HG03175 (cell line): Measurements from ENCODE around the gene DENND1C.

Experiments used
- ATAC-seq: cut with Tn5 transposase; IDR thresholded peaks from one replicate; pipeline ENCODE4 v1.9.1; 2021; ENCODE audit warnings: mild to moderate bottlenecking, moderate library complexity; ENCODE audit not compliant: unreplicated experiment

The DENND1C gene

GRCh38 chr19:6425732-6426620 lies 55.6 kb downstream of the DENND1C start:
- ATAC-seq, result no peak

DNA sequence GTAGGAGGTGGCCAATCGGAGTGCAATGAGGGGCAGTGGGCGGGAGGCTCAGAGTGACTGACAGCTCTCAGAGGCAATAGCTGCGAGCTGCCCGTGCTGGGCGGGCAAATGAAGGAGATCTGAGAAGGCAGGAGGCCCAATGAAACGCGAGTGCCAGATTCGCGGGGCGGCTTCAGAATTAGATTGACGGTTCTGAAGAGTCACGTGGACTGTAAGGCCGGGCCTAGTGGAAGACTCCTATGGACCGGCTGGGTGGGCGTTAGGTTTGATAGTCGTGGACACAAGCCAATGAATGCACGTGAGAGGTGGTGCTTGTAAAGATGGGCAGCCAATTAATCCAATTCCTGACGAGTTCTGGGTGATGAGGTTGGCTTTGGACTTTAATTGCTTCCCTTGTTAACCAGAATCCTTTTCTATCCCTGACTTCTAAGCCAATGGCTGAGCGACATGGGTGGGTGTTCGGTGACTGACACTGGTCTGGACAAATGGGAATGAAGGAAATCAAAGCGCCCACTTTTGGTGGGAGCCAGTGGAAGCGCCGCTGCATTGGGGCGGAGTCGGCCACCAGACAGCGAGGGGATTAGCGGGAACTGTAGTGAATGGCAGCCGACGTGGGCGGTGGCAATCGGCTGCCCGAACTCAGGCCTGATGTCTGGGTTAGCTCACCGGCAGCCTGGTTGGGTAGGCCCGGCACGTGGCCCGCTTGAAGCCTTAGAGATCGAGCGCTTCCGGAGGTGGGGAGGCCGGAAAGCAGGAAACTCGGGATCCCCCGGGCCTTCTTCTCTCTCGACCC lies 56.5 kb downstream of the DENND1C start:
- peak; percentile 84 for ATAC-seq

DNA sequence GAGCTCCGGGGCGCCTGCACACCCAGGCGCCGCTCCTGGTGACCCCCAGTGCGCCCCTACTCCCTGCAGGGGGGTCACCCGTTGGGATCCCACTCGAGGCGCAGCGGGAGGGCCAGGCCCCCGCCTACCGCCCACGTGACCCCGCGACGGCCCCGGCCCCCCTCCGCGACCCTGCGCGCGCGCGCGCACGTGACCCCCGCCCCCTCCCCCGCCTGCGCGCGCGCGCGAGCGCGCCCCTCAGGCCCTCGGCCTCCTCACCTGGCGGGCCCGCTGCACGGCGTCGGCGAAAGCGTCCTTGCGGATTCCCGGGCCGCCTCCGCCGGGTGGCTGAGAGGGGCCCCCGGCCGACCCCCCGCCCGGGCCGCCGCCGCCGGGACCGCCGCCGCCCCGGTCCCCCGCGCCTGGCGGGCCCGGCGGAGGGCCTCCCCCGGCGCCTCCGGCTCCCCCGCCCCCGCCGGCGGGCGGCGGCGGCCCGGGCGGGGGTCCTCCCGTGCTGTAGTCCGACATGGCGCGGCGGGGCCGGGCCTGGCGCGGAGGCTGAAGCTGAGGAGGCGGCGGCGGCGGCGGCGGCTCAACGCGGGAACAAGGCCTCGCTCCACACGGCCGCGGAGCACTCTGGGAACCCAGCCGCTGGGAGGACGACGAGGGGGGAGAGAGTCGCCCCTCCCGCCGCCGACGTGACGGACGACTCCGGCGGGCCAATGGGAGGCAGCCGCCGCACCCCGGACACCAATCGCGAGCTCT lies 57.2 kb downstream of the DENND1C start, which contains the start of gene KHSRP:
Gene KHSRP (minus strand): TSS at position 617 of the 744 bp plus-strand sequence. CDS start 110 bp downstream, at position 507.
- no peak for ATAC-seq

DNA sequence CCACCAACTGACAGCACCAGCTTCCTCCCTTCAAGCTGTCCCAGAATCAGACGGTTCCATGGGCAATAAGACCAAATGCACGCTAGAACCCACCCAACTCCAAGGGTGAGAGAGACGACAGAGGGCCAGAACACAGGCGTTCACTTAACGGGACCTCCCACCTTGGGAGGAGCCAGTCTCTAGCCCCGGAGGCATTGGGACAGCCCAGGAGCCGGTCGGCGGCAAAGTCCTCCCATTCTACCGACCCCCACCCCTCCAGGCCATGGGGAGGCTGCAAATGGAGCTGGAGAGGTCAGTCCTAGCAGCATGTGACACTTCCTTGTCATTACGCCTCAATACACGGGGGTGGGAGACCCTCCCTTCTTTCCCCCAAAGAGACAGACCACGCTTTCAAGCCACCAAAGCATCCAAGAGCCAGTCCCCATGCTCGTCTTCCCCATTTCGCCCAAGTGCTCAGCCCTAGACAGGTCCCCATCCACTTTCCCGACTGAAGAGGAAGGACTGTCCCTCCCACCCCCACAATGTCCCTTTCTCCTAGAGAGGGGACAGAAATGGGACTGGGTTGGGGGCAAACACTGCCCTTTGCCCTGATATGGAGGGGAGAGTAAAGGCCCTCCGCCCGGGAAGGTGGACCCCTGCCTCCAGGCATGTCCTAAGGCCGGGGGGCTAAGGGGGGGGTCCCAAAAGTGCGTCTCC lies 57.9 kb downstream of the DENND1C start:
- ATAC-seq, result no peak

DNA sequence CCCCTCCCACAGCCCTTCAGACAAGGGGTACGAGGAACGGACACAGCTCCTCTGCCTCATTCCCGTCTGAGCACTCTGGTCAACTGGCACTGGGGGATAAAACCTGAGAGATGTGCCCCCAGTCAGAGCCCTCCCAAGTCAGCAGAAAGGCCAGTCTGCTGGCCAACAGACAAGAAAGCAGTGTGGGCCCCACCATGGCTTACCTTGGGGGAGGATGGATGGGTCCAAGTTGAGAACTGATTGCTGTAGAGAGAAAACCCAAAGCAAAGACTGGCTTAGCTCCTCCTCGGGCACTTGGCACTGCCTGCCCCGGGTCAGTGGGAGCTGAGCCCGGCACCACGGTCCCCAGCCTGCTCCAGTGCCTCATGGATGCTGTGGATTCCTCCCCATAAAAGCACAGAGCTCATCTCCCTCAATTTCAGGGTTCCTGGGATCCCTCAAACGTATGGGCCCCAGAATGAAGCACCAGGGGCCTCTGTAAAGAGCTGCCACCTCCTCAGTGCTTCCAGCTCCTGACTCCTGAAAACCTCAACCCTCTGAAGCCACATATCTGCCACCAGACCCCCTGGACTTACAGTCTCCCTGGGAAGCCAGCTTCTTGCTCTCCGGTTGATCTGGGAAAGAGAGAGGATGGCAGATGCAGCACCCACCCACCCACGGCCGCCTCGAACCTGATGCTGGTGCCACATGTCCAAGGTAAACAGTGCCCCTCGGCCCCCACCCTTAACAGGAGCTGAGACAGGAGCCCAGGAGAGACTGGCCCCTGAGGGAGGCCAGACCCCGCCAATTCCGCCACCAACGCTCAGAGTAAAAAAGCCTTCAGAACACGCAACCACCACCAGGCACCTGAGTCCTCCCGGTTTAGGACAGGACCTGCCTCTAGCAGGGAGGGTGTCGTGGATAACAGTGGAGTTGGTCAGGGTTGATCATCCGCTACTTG lies 60.2 kb downstream of the DENND1C start:
- no peak for ATAC-seq

DNA sequence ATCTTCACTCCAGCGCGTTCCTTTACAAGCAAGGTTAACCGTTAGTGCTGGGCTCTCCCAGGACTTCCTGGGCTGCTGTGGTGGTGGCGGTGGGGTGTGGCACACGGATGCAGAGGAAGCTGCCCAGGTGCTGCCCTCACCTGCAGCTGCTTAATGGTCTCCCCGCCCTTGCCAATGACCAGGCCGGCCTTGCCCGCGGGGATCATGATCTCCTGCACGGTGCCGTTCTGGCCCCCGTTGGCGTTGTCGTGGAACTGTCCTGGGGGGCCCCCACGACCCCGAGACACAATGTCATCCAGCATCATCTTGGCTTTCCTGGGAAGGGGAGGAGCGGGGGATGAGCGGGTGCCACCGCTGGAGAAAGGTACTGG lies 63.0 kb downstream of the DENND1C start:
- no peak for ATAC-seq

DNA sequence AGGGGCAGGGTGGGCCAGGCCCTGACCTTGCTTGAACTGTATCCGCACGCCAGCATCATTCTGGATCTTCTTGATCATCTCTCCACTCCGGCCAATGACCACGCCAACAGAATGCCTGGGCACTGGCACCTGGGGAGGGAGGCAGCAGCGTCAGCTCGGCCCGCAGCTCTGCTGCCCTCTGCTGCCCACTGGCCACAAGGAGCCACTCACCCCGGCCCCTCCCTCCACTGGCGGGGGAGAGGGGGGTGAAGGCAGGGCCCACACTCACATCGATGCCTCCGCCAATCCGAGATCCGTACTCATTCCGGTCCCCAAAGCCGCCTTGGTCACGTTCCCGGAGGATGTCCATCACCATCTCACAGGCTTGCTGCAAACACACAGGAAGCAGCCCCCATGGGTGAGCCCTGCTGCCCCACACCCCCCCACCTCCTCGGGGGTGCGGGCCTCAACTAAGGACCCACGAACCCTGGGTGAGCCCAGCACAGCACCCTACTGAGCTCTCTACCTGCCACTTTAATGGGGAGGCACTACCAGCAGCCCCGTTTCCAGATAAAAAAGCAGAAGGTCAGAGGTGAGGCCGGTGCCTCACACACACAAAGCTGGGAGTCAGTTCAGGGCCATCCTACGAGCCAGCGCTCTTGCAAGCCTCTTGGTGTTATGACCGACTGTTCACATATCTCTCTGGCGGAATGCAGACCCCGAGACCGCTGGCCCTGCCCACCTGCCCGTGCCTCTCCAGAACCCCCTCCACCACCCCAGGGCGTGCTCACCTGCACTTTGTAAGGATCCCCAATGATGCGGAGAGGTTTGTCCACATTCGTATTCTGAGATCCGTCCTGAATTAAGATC lies 63.6 kb downstream of the DENND1C start:
- ATAC-seq, result no peak
